OCI-LY1 (cell line): ENCODE results near the gene ANK3.

ENCODE experiments used
- H2AFZ ChIP-seq: fragments of 200-600 bp; sonication (generic), shearing (Covaris generic); 2 replicates; pipeline ENCODE4 v1.6.0; 2014; ENCODE audit warnings: antibody characterized with exemption, mild to moderate bottlenecking, low read length
- H3F3A ChIP-seq: fragments of 200-600 bp; sonication (generic), shearing (Covaris generic); 2 replicates; pipeline ENCODE4 v1.6.0; 2014; ENCODE audit warnings: mild to moderate bottlenecking, antibody characterized with exemption, low read length, moderate library complexity; ENCODE audit not compliant: insufficient read depth
- H3K27ac ChIP-seq: fragments of 200-600 bp; sonication (generic); 2 replicates; pipeline ENCODE4 v1.5.1; 2014; ENCODE audit warnings: low read length, mixed run types, mild to moderate bottlenecking, low read depth; ENCODE audit not compliant: poor library complexity, severe bottlenecking
- H3K27me3 ChIP-seq: fragments of 200-600 bp; sonication (generic); 2 replicates; pipeline ENCODE4 v1.6.0; 2014; ENCODE audit warnings: antibody characterized with exemption, mild to moderate bottlenecking, low read length, moderate library complexity; ENCODE audit not compliant: insufficient read depth
- H3K36me3 ChIP-seq: fragments of 200-600 bp; sonication (generic); 2 replicates; pipeline ENCODE4 v1.6.1; 2014; ENCODE audit warnings: mild to moderate bottlenecking, antibody characterized with exemption, low read length, moderate library complexity, mixed read lengths; ENCODE audit not compliant: insufficient read depth
- H3K4me1 ChIP-seq: fragments of 200-600 bp; sonication (generic); 2 replicates; pipeline ENCODE4 v1.5.1; 2014; ENCODE audit warnings: mild to moderate bottlenecking, low read length, moderate library complexity; ENCODE audit not compliant: insufficient read depth, severe bottlenecking
- H3K4me2 ChIP-seq: fragments of 200-600 bp; sonication (generic), shearing (Covaris generic); 2 replicates; pipeline ENCODE4 v1.6.1; 2014; ENCODE audit warnings: low read length
- H3K4me3 ChIP-seq: fragments of 200-600 bp; sonication (generic); 2 replicates; pipeline ENCODE4 v1.5.1; 2014; ENCODE audit warnings: low read length, low read depth, mild to moderate bottlenecking, mixed read lengths; ENCODE audit not compliant: poor library complexity, severe bottlenecking
- H3K79me2 ChIP-seq: fragments of 200-600 bp; shearing (Covaris generic); 2 replicates; pipeline ENCODE4 v1.6.1; 2016; ENCODE audit warnings: mixed run types, low read length, mixed read lengths; ENCODE audit not compliant: insufficient read depth
- H3K9ac ChIP-seq: fragments of 200-600 bp; sonication (generic), shearing (Covaris generic); 2 replicates; pipeline ENCODE4 v1.6.1; 2014; ENCODE audit warnings: mild to moderate bottlenecking, low read length, mixed read lengths
- H3K9me2 ChIP-seq: fragments of 200-600 bp; sonication (generic), shearing (Covaris generic); 2 replicates; pipeline ENCODE4 v1.6.1; 2014; ENCODE audit warnings: low read depth, mild to moderate bottlenecking, low read length, mixed read lengths
- H3K9me3 ChIP-seq: fragments of 200-600 bp; shearing (Covaris generic); 2 replicates; pipeline ENCODE4 v1.6.1; 2014; ENCODE audit warnings: low read length, mixed read lengths
- H4K20me1 ChIP-seq: fragments of 200-600 bp; sonication (generic), shearing (Covaris generic); 2 replicates; pipeline ENCODE4 v1.6.0; 2016; ENCODE audit warnings: mild to moderate bottlenecking, low read length; ENCODE audit not compliant: insufficient read depth
- CTCF ChIP-seq: fragments of 200-600 bp; sonication (generic), shearing (Covaris generic); IDR thresholded peaks from 2 replicates; pipeline ENCODE4 v1.5.1; 2017; ENCODE audit warnings: mild to moderate bottlenecking, antibody characterized with exemption, low read length, moderate library complexity, mixed read lengths
- EZH2 ChIP-seq: fragments of 200-600 bp; sonication (generic), shearing (Covaris generic); IDR thresholded peaks from 2 replicates; pipeline ENCODE4 v1.8.0; 2017; ENCODE audit warnings: borderline replicate concordance, mixed run types, mild to moderate bottlenecking, antibody characterized with exemption, low read length, moderate library complexity, mixed read lengths

The ANK3 gene

GRCh38 chr10:60187691-60188090 lies 202.0 kb downstream of the ANK3 start:
- Histone ChIP-seq H3K79me2 (no peaks in the 10 kb centered on the region), H3K36me3 (peaks cover 44% of the 10 kb centered on the region), H2AFZ (no peak overlapping the region), H3K27ac (no peak overlapping the region), H3K27me3 (no peaks in the 10 kb centered on the region), H3K4me3 (no peak overlapping the region), H3F3A (no peaks in the 10 kb centered on the region), H4K20me1 (no peaks in the 10 kb centered on the region), H3K9me3 (peaks cover 4% of the 10 kb centered on the region; the same call in 1 of the 2 replicates), H3K9me2 (no peaks in the 10 kb centered on the region), H3K4me1 (peaks cover 7% of the 10 kb centered on the region), H3K9ac (no peak overlapping the region), H3K4me2 (no peak overlapping the region)
- TF ChIP-seq CTCF (no peak), EZH2 (no peak)

GRCh38 chr10:60186315-60187071 lies 203.2 kb downstream of the ANK3 start:
- Histone ChIP-seq H3K4me2 (no peak overlapping the region), H3K27me3 (no peaks in the 10 kb centered on the region), H3K4me1 (peaks cover 7% of the 10 kb centered on the region), H2AFZ (no peak overlapping the region), H3F3A (no peaks in the 10 kb centered on the region), H3K4me3 (no peak overlapping the region), H3K79me2 (no peaks in the 10 kb centered on the region), H3K9me2 (no peaks in the 10 kb centered on the region), H3K27ac (no peak overlapping the region), H3K9me3 (peaks cover 3% of the 10 kb centered on the region; the same call in 1 of the 2 replicates), H3K36me3 (peaks cover 38% of the 10 kb centered on the region), H3K9ac (no peak overlapping the region), H4K20me1 (no peaks in the 10 kb centered on the region)
- TF ChIP-seq EZH2, result no peak
- TF ChIP-seq CTCF, result no peak

GRCh38 chr10:60185421-60185820 lies 204.3 kb downstream of the ANK3 start:
- H3F3A ChIP-seq, result no peaks in the 10 kb centered on the region
- H3K4me1 ChIP-seq, result peaks cover 7% of the 10 kb centered on the region
- no peaks in the 10 kb centered on the region for H3K9me3 ChIP-seq
- H3K4me2 ChIP-seq, result peak overlapping the region; percentile 15; the same call in 1 of the 2 replicates
- H4K20me1 ChIP-seq, result no peaks in the 10 kb centered on the region
- no peaks in the 10 kb centered on the region for H3K9me2 ChIP-seq
- H3K27me3 ChIP-seq, result no peaks in the 10 kb centered on the region
- H3K9ac ChIP-seq, result no peak overlapping the region
- no peak overlapping the region for H3K27ac ChIP-seq
- H2AFZ ChIP-seq, result no peak overlapping the region; the same call in 1 of the 2 replicates
- H3K4me3 ChIP-seq, result no peak overlapping the region
- no peaks in the 10 kb centered on the region for H3K79me2 ChIP-seq
- TF ChIP-seq EZH2 (no peak), CTCF (no peak)
- H3K36me3 ChIP-seq, result peaks cover 34% of the 10 kb centered on the region
